SK-N-SH (cell line): Measurements from ENCODE around the gene EPO. TPM values are rescaled to one million over a fixed set of nuclear protein-coding genes. Genes with fewer than 3 reads are reported as not detected.

Source experiments
- CTCF ChIA-PET: fragments of 300-600, 350-600 bp; formaldehyde crosslinking; extraction: SDS; loops from one replicate; lab custom pipeline; 2021; lab: Yijun Ruan, JAX
- POLR2A ChIA-PET: fragments of 350-600 bp; sonication (Branson Sonifier 250); formaldehyde crosslinking; extraction: SDS; loops from one replicate; lab custom pipeline; 2020; ENCODE audit warnings: antibody characterized with exemption, inconsistent platforms; lab: Yijun Ruan, JAX
- DNase-seq: peaks from one replicate; pipeline ENCODE4 v3.0.0; 2012
- H2AFZ ChIP-seq: fragments of 200-600 bp; sonication (generic); 2 replicates; pipeline ENCODE4 v1.8.1; 2016; ENCODE audit warnings: antibody characterized with exemption, mild to moderate bottlenecking, low read depth
- H3F3A ChIP-seq: fragments of 200-600 bp; sonication (generic); replicated peaks from 2 replicates; pipeline ENCODE3; 2016; ENCODE audit warnings: antibody characterized with exemption, mild to moderate bottlenecking; ENCODE audit not compliant: insufficient read depth
- H3K27ac ChIP-seq, 2 experiments: fragments of 200-500 bp in 1 of 2; fragments of 200-600 bp in 1 of 2; sonication (Bioruptor generic) in 1 of 2; sonication (generic), shearing (Covaris generic) in 1 of 2; 2 replicates each; pipeline versions ENCODE4 v1.5.1 to v1.6.1; 2014 to 2016; ENCODE audit warnings: low read depth in 2 of 2, inconsistent platforms in 1 of 2, low read length in 1 of 2, mild to moderate bottlenecking in 1 of 2, mixed read lengths in 1 of 2
- H3K27me3 ChIP-seq: fragments of 200-600 bp; sonication (generic), shearing (Covaris generic); 2 replicates; pipeline ENCODE4 v1.6.1; 2016; ENCODE audit warnings: mixed run types; ENCODE audit not compliant: insufficient read depth
- H3K36me3 ChIP-seq, 2 experiments: fragments of 200-500 bp in 1 of 2; fragments of 200-600 bp in 1 of 2; sonication (Bioruptor generic) in 1 of 2; sonication (generic) in 1 of 2; replicated peaks in 1 of 2; 2 replicates each; pipeline versions ENCODE3 to v1.5.1; 2014 to 2016; ENCODE audit warnings: low read length in 1 of 2, mild to moderate bottlenecking in 1 of 2; ENCODE audit not compliant: insufficient read depth in 2 of 2, control insufficient read depth in 1 of 2
- H3K4me1 ChIP-seq, 2 experiments: fragments of 200-500 bp in 1 of 2; fragments of 200-600 bp in 1 of 2; sonication (Bioruptor generic) in 1 of 2; sonication (generic), shearing (Covaris generic) in 1 of 2; 2 replicates each; pipeline versions ENCODE4 v1.5.1 to v1.6.1; 2014 to 2016; ENCODE audit warnings: low read depth in 1 of 2, low read length in 1 of 2, mixed run types in 1 of 2; ENCODE audit not compliant: insufficient read depth in 2 of 2, control insufficient read depth in 1 of 2
- H3K4me2 ChIP-seq: fragments of 200-600 bp; sonication (generic), shearing (Covaris generic); 2 replicates; pipeline ENCODE4 v1.6.1; 2017; ENCODE audit warnings: mixed run types
- H3K4me3 ChIP-seq, 2 experiments: fragments of 200-500 bp in 1 of 2; fragments of 200-600 bp in 1 of 2; sonication (Bioruptor generic) in 1 of 2; sonication (generic), shearing (Covaris generic) in 1 of 2; 2 replicates each; pipeline versions ENCODE4 v1.5.1 to v1.8.1; 2014 to 2016; ENCODE audit warnings: low read depth in 2 of 2, inconsistent platforms in 1 of 2, low read length in 1 of 2, mild to moderate bottlenecking in 1 of 2, mixed read lengths in 1 of 2, moderate library complexity in 1 of 2
- H3K79me2 ChIP-seq: fragments of 200-600 bp; sonication (generic); 2 replicates; pipeline ENCODE4 v1.8.1; 2017; ENCODE audit warnings: mild to moderate bottlenecking; ENCODE audit not compliant: insufficient read depth
- H3K9ac ChIP-seq: fragments of 200-600 bp; sonication (generic); 2 replicates; pipeline ENCODE4 v1.6.1; 2017; ENCODE audit warnings: mixed run types
- H3K9me2 ChIP-seq: fragments of 200-600 bp; sonication (generic); 2 replicates; pipeline ENCODE4 v1.6.1; 2017; ENCODE audit warnings: mixed run types
- H3K9me3 ChIP-seq: fragments of 200-600 bp; sonication (generic); 2 replicates; pipeline ENCODE4 v1.6.1; 2017; ENCODE audit warnings: mixed run types, mild to moderate bottlenecking, moderate library complexity
- H4K20me1 ChIP-seq: fragments of 200-600 bp; sonication (generic); 2 replicates; pipeline ENCODE4 v1.6.1; 2017; ENCODE audit warnings: mild to moderate bottlenecking, mixed run types; ENCODE audit not compliant: insufficient read depth
- CHD2 ChIP-seq: fragments of 150-350 bp; IDR thresholded peaks from 2 replicates; pipeline ENCODE4 v1.6.1; 2018; ENCODE audit warnings: low read length; ENCODE audit not compliant: partially characterized antibody
- ELF1 ChIP-seq: IDR thresholded peaks from 2 replicates; pipeline ENCODE4 v1.4.0; 2012
- EP300 ChIP-seq, 2 experiments: IDR thresholded peaks; 2 replicates each; pipeline versions ENCODE4 v1.4.0 to v1.6.1; 2012; ENCODE audit warnings: borderline replicate concordance in 1 of 2, low read depth in 1 of 2, low read length in 1 of 2
- EZH2phosphoT487 ChIP-seq: fragments of 200-600 bp; sonication (generic); IDR thresholded peaks from 2 replicates; pipeline ENCODE4 v1.6.1; 2017; ENCODE audit warnings: low read depth, mixed run types, mild to moderate bottlenecking, antibody characterized with exemption, moderate library complexity, borderline replicate concordance
- FOSL2 ChIP-seq: IDR thresholded peaks from 2 replicates; pipeline ENCODE4 v1.4.0; 2012; ENCODE audit warnings: low read depth, mild to moderate bottlenecking, moderate library complexity, borderline replicate concordance
- FOXJ3 ChIP-seq: sonication (generic); formaldehyde crosslinking; IDR thresholded peaks from 2 replicates; pipeline ENCODE4 v1.5.1; 2020; ENCODE audit warnings: mild to moderate bottlenecking, missing genetic modification reagents
- FOXM1 ChIP-seq: IDR thresholded peaks from 2 replicates; pipeline ENCODE4 v1.4.0; 2012; ENCODE audit warnings: low read depth, mild to moderate bottlenecking
- JUND ChIP-seq: IDR thresholded peaks from 2 replicates; pipeline ENCODE4 v1.4.0; 2012
- MEF2A ChIP-seq: IDR thresholded peaks from 2 replicates; pipeline ENCODE4 v1.4.0; 2012; ENCODE audit warnings: low read depth, borderline replicate concordance
- NRF1 ChIP-seq: IDR thresholded peaks from 2 replicates; pipeline ENCODE4 v1.6.1; 2012; ENCODE audit warnings: low read depth, mild to moderate bottlenecking, low read length
- POLR2AphosphoS5 ChIP-seq: IDR thresholded peaks from 2 replicates; pipeline ENCODE4 v1.6.1; 2012; ENCODE audit warnings: low read depth, low read length
- RAD21 ChIP-seq: IDR thresholded peaks from 2 replicates; pipeline ENCODE4 v1.6.1; 2012; ENCODE audit warnings: mild to moderate bottlenecking, low read length
- RCOR1 ChIP-seq: fragments of 150-350 bp; IDR thresholded peaks from 2 replicates; pipeline ENCODE4 v1.6.1; 2017; ENCODE audit warnings: antibody characterized with exemption, low read length
- SMC3 ChIP-seq: IDR thresholded peaks from 2 replicates; pipeline ENCODE4 v1.6.1; 2012; ENCODE audit warnings: low read depth, low read length, improper control_type of control experiment
- TAF1 ChIP-seq: IDR thresholded peaks from 2 replicates; pipeline ENCODE4 v1.6.1; 2012; ENCODE audit warnings: low read depth, mild to moderate bottlenecking, low read length, moderate library complexity, borderline replicate concordance
- TCF12 ChIP-seq: IDR thresholded peaks from 2 replicates; pipeline ENCODE4 v1.4.0; 2012
- TEAD4 ChIP-seq: IDR thresholded peaks from 2 replicates; pipeline ENCODE4 v1.4.0; 2012; ENCODE audit warnings: mild to moderate bottlenecking, borderline replicate concordance; ENCODE audit not compliant: insufficient read depth
- YY1 ChIP-seq: IDR thresholded peaks from 2 replicates; pipeline ENCODE4 v1.4.0; 2012; ENCODE audit warnings: low read depth, mild to moderate bottlenecking
- WGBS: methylation state at CpG from one replicate; pipeline ENCODE4 v1.1.6; 2017; ENCODE audit warnings: low lambda C conversion rate; 5-methylcytosine and 5-hydroxymethylcytosine counted together
- polyA plus RNA-seq, 3 experiments: library from polyadenylated mRNA; depleted of rRNA; stranded (reverse); fragments of >200 nt; gene quantifications; 2 replicates each; pipeline ENCODE4 v1.2.3, GENCODE V29; 2012
- TF ChIP-seq, protein P1 (sequence below): fragments of 200-600 bp; sonication (generic); IDR thresholded peaks from 2 replicates; pipeline ENCODE4 v1.6.1; 2017; ENCODE audit warnings: antibody characterized with exemption, mild to moderate bottlenecking, moderate library complexity
- TF ChIP-seq, protein P2 (sequence below): IDR thresholded peaks from 2 replicates; pipeline ENCODE4 v1.4.0; 2012; ENCODE audit warnings: low read depth, borderline replicate concordance
- TF ChIP-seq, protein P3 (sequence below): IDR thresholded peaks from 2 replicates; pipeline ENCODE4; 2012
- TF ChIP-seq, protein P4 (sequence below): IDR thresholded peaks from 2 replicates; pipeline ENCODE4 v1.4.0; 2012; ENCODE audit warnings: low read depth

The EPO gene
- polyA plus RNA-seq, 1 of the 3 experiments (the other 2 are of a cell fraction) = not detected

DNA sequence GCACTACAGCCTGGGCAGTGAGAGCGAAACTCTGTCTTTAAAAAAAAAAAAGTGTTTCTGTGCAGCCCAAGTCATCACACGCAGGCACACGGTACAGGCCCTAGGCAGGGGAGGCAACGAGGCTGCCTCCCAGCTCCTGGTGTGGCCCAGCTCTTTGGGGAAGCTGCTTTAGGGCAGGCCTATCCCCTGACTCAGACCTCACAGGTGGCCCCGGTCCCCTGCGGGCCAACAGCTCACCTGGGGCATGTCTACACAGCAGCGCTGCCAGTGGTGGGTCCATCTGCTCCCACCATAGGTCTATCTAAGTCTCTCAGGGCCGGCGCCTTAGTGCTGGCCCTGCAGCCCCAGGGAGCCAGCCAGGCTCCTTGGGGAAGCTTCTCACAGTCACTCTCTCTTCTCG lies 44.6 kb downstream of the EPO start:
- Histone ChIP-seq H3K27ac (no peak overlapping the region), H3F3A (no peaks in the 10 kb centered on the region), H3K79me2 (no peaks in the 10 kb centered on the region), H3K4me3 (no peak overlapping the region), H3K27me3 (peaks cover 62% of the 10 kb centered on the region), H3K9ac (no peak overlapping the region), H4K20me1 (no peaks in the 10 kb centered on the region), H2AFZ (no peak overlapping the region), H3K9me2 (no peaks in the 10 kb centered on the region), H3K4me2 (no peak overlapping the region), H3K36me3 (no peaks in the 10 kb centered on the region), H3K9me3 (no peaks in the 10 kb centered on the region), H3K4me1 (no peaks in the 10 kb centered on the region)
- ChIA-PET CTCF (interaction anchor here (0.7 to 3.0 kb wide), 7 partner anchors 9 to 294 kb away, joined by 3 to 15 read pairs (median 3); partner anchors contain the start of gene SLC12A9), POLR2A (no interaction called here)
- no peak for TF ChIP-seq RAD21
- no peak for TF ChIP-seq TAF1
- TF ChIP-seq, protein P1, sequence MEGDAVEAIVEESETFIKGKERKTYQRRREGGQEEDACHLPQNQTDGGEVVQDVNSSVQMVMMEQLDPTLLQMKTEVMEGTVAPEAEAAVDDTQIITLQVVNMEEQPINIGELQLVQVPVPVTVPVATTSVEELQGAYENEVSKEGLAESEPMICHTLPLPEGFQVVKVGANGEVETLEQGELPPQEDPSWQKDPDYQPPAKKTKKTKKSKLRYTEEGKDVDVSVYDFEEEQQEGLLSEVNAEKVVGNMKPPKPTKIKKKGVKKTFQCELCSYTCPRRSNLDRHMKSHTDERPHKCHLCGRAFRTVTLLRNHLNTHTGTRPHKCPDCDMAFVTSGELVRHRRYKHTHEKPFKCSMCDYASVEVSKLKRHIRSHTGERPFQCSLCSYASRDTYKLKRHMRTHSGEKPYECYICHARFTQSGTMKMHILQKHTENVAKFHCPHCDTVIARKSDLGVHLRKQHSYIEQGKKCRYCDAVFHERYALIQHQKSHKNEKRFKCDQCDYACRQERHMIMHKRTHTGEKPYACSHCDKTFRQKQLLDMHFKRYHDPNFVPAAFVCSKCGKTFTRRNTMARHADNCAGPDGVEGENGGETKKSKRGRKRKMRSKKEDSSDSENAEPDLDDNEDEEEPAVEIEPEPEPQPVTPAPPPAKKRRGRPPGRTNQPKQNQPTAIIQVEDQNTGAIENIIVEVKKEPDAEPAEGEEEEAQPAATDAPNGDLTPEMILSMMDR = no peak
- TF ChIP-seq RCOR1 = no peak
- TF ChIP-seq EP300 (IDR thresholded peaks at IDR 0.05; ENCODE audit: borderline replicate concordance in 1 of 2, low read depth in 1 of 2, low read length in 1 of 2) = no peak
- no peak for TF ChIP-seq MEF2A
- TF ChIP-seq, protein P2, sequence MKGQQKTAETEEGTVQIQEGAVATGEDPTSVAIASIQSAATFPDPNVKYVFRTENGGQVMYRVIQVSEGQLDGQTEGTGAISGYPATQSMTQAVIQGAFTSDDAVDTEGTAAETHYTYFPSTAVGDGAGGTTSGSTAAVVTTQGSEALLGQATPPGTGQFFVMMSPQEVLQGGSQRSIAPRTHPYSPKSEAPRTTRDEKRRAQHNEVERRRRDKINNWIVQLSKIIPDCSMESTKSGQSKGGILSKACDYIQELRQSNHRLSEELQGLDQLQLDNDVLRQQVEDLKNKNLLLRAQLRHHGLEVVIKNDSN = no peak
- no peak for TF ChIP-seq FOXJ3
- TF ChIP-seq ELF1 = no peak
- TF ChIP-seq CHD2 = no peak
- no peak for TF ChIP-seq FOXM1
- no peak for TF ChIP-seq JUND
- TF ChIP-seq, protein P3, sequence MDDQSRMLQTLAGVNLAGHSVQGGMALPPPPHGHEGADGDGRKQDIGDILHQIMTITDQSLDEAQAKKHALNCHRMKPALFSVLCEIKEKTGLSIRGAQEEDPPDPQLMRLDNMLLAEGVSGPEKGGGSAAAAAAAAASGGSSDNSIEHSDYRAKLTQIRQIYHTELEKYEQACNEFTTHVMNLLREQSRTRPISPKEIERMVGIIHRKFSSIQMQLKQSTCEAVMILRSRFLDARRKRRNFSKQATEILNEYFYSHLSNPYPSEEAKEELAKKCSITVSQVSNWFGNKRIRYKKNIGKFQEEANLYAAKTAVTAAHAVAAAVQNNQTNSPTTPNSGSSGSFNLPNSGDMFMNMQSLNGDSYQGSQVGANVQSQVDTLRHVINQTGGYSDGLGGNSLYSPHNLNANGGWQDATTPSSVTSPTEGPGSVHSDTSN = no peak
- no peak for TF ChIP-seq SMC3
- no peak for TF ChIP-seq TCF12
- TF ChIP-seq, protein P4, sequence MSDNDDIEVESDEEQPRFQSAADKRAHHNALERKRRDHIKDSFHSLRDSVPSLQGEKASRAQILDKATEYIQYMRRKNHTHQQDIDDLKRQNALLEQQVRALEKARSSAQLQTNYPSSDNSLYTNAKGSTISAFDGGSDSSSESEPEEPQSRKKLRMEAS = no peak
- TF ChIP-seq YY1 = no peak
- peak; percentile 16 for DNase-seq
- WGBS = 73% methylated on average over 10 of the region's 10 CpGs

DNA sequence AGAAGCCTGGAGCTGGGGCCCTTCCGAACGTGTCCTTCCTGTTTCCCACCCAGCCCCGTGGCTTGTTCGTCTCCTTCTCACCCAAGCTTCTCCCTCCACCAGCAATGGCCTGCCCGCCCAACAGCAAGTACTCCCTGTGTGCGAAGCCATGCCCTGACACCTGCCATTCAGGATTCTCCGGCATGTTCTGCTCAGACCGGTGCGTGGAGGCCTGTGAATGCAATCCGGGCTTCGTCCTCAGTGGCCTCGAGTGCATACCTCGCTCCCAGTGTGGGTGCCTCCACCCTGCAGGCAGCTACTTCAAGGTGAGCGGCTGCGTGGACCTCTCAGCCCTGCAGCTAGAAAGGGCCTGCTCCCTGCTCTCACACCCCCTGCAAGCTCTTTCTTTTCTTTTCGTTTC lies 45.0 kb downstream of the EPO start:
- WGBS = 83% methylated on average over 16 of the region's 16 CpGs
- no peak overlapping the region for H3K9ac ChIP-seq
- DNase-seq = no peak
- H3K36me3 ChIP-seq = no peaks in the 10 kb centered on the region
- H3F3A ChIP-seq = no peaks in the 10 kb centered on the region
- no peaks in the 10 kb centered on the region for H3K4me1 ChIP-seq
- H2AFZ ChIP-seq = no peak overlapping the region
- H3K4me3 ChIP-seq = no peak overlapping the region
- POLR2A ChIA-PET = no interaction called here
- no peak overlapping the region for H3K27ac ChIP-seq
- no peak overlapping the region for H3K4me2 ChIP-seq
- H4K20me1 ChIP-seq = no peaks in the 10 kb centered on the region
- peaks cover 62% of the 10 kb centered on the region for H3K27me3 ChIP-seq
- CTCF ChIA-PET = interaction anchor here (0.7 to 3.0 kb wide), 6 partner anchors 9 to 293 kb away, joined by 3 to 15 read pairs (median 3); partner anchors contain the start of gene SLC12A9
- H3K9me2 ChIP-seq = no peaks in the 10 kb centered on the region
- H3K9me3 ChIP-seq = no peaks in the 10 kb centered on the region
- no peaks in the 10 kb centered on the region for H3K79me2 ChIP-seq
- TF ChIP-seq POLR2AphosphoS5 (no peak), SMC3 (no peak), FOXJ3 (no peak), JUND (no peak), YY1 (no peak), TCF12 (no peak), EZH2phosphoT487 (no peak), NRF1 (no peak), TEAD4 (no peak), FOSL2 (no peak)
- TF ChIP-seq, protein P3 = no peak
